Skeletal muscle tissue (tissue), 5 donors: ENCODE data around the gene SPACA6. TPM values are rescaled to one million over a fixed set of nuclear protein-coding genes. Genes with fewer than 3 reads are reported as not detected.

Experiments
- H3K27ac ChIP-seq: one replicate; pipeline ENCODE4 v1.7.0; 2013; ENCODE audit warnings: mild to moderate bottlenecking, low read depth, low read length, inconsistent platforms
- H3K27me3 ChIP-seq, 3 donors: one replicate each; pipeline ENCODE4 v1.7.0; 2013; ENCODE audit warnings: low read length in 3 of 3; ENCODE audit not compliant: control insufficient read depth in 3 of 3, insufficient read depth in 3 of 3
- H3K36me3 ChIP-seq, 3 donors: one replicate each; pipeline ENCODE4 v1.7.0; 2013; ENCODE audit warnings: low read length in 3 of 3; ENCODE audit not compliant: control insufficient read depth in 3 of 3, insufficient read depth in 3 of 3
- H3K4me1 ChIP-seq, 3 donors: one replicate each; pipeline ENCODE4 v1.7.0; 2013; ENCODE audit warnings: low read length in 3 of 3, mild to moderate bottlenecking in 3 of 3; ENCODE audit not compliant: control insufficient read depth in 3 of 3, insufficient read depth in 3 of 3
- H3K4me3 ChIP-seq, 3 donors: one replicate each; pipeline ENCODE4 v1.7.0; 2013; ENCODE audit warnings: low read length in 3 of 3
- H3K9ac ChIP-seq, 3 donors: one replicate each; pipeline ENCODE4 v1.7.0; 2013; ENCODE audit warnings: low read length in 3 of 3, mild to moderate bottlenecking in 3 of 3, moderate library complexity in 2 of 3, low read depth in 1 of 3
- H3K9me3 ChIP-seq, 3 donors: one replicate each; pipeline ENCODE4 v1.7.0; 2013; ENCODE audit warnings: low read length in 3 of 3; ENCODE audit not compliant: control insufficient read depth in 3 of 3
- small RNA-seq: library from RNA; depleted of rRNA; stranded (forward); fragments of <200 nt; gene quantifications from one replicate; pipeline ENCODE3, GENCODE V24; 2014
- total RNA-seq: library from RNA; depleted of rRNA; stranded (reverse); fragments of >200 nt; gene quantifications from one replicate; pipeline ENCODE4 v1.2.3, GENCODE V29; 2014
- donor health status: Osteomylitis.

Gene SPACA6
- total RNA-seq, 1 donor from 2014 or later: 4.7 TPM

DNA sequence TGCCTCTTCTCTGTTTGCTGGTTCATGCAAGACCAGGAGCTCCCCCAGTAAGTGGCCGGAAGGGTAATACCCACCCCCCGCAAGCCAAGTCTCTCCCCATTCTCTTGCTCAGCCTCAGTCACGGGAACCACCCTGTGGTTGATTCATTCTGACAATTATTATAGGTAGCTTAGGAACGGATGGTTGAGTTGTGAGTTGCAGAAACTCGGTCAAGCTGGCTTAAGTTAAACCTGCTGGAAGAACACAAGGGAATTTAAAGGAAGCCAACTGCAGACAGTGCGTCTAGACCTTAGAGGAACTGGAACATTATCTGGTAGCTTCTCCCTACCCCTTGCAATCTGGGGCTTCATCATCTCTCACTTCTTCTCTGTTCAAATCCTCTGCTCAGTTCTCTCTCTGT, 49.7 kb downstream of the SPACA6 start:
- no peak overlapping the region for H3K9ac ChIP-seq
- no peak overlapping the region for H3K27ac ChIP-seq

DNA sequence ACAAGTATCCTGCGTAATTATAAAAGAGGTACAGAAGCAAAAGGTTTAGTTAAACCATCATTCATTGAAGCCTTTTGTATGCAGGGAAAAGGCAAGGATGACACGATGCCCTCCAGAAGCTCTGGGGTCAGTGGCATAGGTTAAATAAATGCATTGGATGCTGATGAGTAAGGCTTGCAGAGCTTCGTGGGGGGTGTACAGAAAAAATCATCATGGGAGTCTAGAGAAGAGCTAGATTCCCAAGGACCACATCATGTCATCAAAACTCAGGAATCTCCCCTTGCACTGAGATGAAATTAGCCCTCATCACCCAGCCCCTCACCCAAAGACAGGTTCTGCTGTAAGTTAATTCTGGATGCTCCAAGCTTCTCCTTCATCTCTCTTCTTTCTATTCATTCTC, 50.3 kb downstream of the SPACA6 start:
- Histone ChIP-seq H3K9ac (no peak overlapping the region), H3K36me3 (no peaks in the 10 kb centered on the region), H3K27me3 (no peaks in the 10 kb centered on the region), H3K4me1 (no peaks in the 10 kb centered on the region), H3K9me3 (no peaks in the 10 kb centered on the region), H3K27ac (no peak overlapping the region), H3K4me3 (no peak overlapping the region)

More for the DNA sequence above, 49.7 kb downstream of the SPACA6 start:
- Histone ChIP-seq H3K27me3 (no peaks in the 10 kb centered on the region), H3K4me1 (no peaks in the 10 kb centered on the region), H3K36me3 (no peaks in the 10 kb centered on the region), H3K9me3 (no peaks in the 10 kb centered on the region), H3K4me3 (no peak overlapping the region)

DNA sequence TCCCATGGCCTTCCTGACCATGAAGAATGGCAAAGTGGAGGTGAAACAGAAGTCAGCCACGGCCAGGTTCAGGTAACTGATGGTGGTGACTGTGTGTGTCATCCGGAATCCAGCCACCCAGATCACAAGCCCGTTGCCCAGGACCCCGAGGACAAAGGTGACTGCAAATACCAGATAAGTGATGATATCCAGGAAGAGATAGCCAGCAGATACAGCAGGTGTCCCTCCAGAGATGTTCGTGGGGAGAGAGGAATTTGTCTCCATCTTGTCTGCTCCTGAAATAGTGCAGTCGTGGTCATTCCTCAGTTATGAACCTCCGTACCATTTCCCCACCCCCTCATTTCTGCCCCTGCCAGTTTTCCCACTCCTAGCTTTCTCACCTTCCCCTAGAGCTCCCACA, 53.6 kb downstream of the SPACA6 start:
- Histone ChIP-seq H3K36me3 (no peaks in the 10 kb centered on the region), H3K9me3 (no peaks in the 10 kb centered on the region), H3K9ac (no peak overlapping the region), H3K4me1 (no peaks in the 10 kb centered on the region), H3K27me3 (no peaks in the 10 kb centered on the region), H3K4me3 (no peak overlapping the region), H3K27ac (no peak overlapping the region)

DNA sequence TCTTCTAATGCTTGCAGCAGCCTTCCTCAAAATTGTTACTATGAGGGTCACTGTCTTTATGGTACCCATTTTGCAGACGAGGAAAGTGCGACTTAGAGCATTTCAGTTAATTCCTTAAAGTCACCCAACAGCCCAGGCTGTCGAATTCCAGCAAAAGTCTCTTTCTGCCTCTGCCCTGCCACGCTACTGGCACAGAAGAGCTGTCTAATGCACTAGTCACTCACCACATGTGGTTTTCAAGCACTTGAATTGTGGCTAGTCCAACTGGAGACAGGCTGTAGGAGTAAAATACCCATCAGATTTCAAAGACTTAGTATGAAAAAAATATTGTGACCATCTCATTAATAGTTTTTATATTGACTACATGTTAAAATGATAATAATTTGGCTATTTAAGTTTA, 56.8 kb downstream of the SPACA6 start:
- Histone ChIP-seq H3K9me3 (no peaks in the 10 kb centered on the region), H3K9ac (no peak overlapping the region), H3K36me3 (no peaks in the 10 kb centered on the region), H3K27me3 (no peaks in the 10 kb centered on the region), H3K4me3 (no peak overlapping the region), H3K4me1 (no peaks in the 10 kb centered on the region), H3K27ac (no peak overlapping the region)

DNA sequence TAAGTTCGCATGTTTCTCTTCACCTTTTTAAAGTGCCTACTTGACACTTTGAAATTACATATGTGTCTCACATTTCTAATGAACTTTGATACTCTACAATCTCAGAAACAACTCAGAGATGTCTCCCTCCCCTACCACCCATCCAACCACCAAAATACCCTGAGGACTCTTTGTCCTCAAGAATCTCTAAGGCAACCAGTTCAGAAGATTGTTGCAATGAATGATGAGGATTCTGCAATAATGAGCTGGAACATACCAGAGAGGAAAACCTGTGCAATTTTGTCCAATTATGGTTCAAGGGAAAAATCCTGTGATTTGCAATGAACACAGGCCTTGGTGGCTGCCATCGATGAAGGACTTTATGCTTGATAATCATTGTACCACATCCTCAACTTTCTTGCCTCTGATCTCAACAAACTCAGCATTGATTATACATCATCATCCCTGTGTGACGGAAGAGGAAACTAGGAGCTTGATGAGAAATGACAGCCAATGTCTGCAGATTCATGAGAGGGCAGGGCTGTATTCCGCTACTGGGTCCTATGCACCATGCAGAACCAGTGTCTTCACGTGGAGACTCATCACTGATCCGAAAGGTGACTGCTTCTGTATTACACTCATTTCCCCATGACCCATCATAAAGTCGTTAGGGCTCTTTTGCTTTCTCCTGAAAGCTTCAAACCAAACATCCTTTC, 57.4 kb downstream of the SPACA6 start:
- Histone ChIP-seq H3K9ac (no peak overlapping the region), H3K27me3 (no peaks in the 10 kb centered on the region), H3K4me1 (no peaks in the 10 kb centered on the region), H3K36me3 (no peaks in the 10 kb centered on the region), H3K4me3 (no peak overlapping the region), H3K27ac (no peak overlapping the region), H3K9me3 (no peaks in the 10 kb centered on the region)

DNA sequence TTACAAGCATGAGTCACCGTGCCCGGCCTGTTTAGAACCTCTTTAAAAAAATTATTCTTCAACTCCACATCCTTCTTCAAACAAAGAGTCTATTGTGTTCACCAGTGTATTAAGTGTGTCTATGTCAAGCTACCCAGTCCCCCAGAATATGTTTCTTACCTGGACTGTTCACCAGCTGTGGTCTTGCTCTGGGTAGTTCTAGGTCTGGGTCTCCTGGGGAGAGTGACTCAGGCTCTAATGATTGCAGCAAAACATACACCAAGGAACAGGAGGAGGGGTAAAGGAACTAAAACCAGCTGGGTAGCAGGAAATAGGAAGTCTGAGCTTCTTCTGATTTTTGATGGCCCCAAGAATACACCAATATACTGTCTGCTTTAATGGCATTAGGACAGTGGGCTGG, 58.5 kb downstream of the SPACA6 start, which contains the start of gene FPR1:
TSS of gene FPR1 (minus strand) at position 224 of the 400 bp plus-strand sequence. CDS start 4,884 bp downstream, outside the sequence.
- peaks cover 0 to 4% (median 0%) of the 10 kb centered on the region in 3 donors for H3K9me3 ChIP-seq
- H3K27me3 ChIP-seq: no peaks in the 10 kb centered on the region
- H3K4me3 ChIP-seq: no peak within 1 kb of the TSS
- H3K4me1 ChIP-seq: no peaks in the 10 kb centered on the region
- no peak within 1 kb of the TSS for H3K27ac ChIP-seq
- no peak within 1 kb of the TSS for H3K9ac ChIP-seq
- no peaks in the 10 kb centered on the region for H3K36me3 ChIP-seq

DNA sequence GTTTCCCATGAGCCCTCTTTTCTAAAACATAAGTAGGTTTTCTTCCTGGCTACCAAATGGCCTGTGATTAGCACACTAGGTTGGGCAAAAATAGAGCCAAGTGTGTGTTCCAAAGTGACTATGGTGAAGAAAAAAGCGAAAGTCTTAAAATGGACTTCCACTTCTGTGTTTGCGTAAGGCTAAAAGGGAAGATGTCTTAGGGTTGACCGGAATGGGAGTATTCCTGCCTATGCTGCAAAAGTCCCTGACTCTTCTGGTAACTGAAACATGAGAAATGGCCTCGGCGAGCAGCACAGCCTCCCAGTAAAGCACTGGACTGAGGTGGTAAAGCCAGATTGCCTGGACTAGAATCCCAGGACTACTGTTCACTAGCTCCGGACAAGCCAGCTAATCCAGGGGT, 61.0 kb downstream of the SPACA6 start:
- H3K27ac ChIP-seq: no peak overlapping the region
- H3K4me1 ChIP-seq: no peaks in the 10 kb centered on the region
- no peaks in the 10 kb centered on the region for H3K27me3 ChIP-seq
- no peaks in the 10 kb centered on the region for H3K36me3 ChIP-seq
- no peak overlapping the region for H3K4me3 ChIP-seq
- no peak overlapping the region for H3K9ac ChIP-seq
- H3K9me3 ChIP-seq: peaks cover 0 to 4% (median 0%) of the 10 kb centered on the region in 3 donors

DNA sequence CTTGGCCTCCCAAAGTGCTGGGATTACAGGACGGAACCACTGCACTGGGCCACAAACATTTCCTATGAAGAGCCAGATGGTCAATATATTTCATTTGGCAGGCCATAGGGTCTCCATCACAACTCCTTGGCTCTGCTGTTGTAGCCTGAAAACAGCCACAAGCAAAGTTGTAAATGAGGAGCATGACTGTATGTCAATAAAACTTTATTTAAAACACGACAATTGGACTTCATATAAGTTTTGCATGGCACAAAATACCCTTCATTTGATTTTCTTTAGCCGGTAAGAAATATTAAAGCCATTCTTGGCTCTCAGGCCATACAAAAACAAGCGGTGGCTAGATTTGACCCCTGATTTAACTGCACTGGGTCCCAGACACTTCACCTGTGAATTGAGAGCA, 61.6 kb downstream of the SPACA6 start:
- Histone ChIP-seq H3K36me3 (no peaks in the 10 kb centered on the region), H3K27me3 (no peaks in the 10 kb centered on the region), H3K9ac (no peak overlapping the region), H3K4me1 (no peaks in the 10 kb centered on the region), H3K27ac (no peak overlapping the region), H3K4me3 (no peak overlapping the region), H3K9me3 (peaks cover 0 to 4% (median under 1%) of the 10 kb centered on the region in 3 donors)

Small RNA genes within 50 kb of the gene (small RNA-seq; reads per million reads assigned to genes)
- gene AC018755.2 (not detected), gene MIR125A (not detected), gene MIR99B (0.49 reads per million, percentile 60 among the genes with 10 or more reads in this experiment), gene MIRLET7E (not detected)

Other genes with a start within 250 kb of the SPACA6 start
- gene SIGLEC8, start 234.9 kb upstream of the SPACA6 start, total RNA-seq: 0.52 TPM
- gene CEACAM18, start 214.8 kb upstream of the SPACA6 start, total RNA-seq: not detected
- gene SIGLEC12, start 191.5 kb upstream of the SPACA6 start, total RNA-seq: not detected
- gene SIGLEC6, start 161.7 kb upstream of the SPACA6 start, total RNA-seq: 1.6 TPM
- gene ZNF175, start 122.0 kb upstream of the SPACA6 start, total RNA-seq: 3.7 TPM
- 1.6 TPM for gene SIGLEC5, start 62.9 kb upstream of the SPACA6 start, total RNA-seq
- not detected for gene SIGLEC14, start 46.5 kb upstream of the SPACA6 start, total RNA-seq
- under 0.01 TPM for gene HAS1, start 30.7 kb downstream of the SPACA6 start, total RNA-seq
- gene FPR1, start 58.5 kb downstream of the SPACA6 start, total RNA-seq: 7.8 TPM
- gene FPR2, start 67.8 kb downstream of the SPACA6 start, total RNA-seq: 4.2 TPM
- 0.52 TPM for gene FPR3, start 101.8 kb downstream of the SPACA6 start, total RNA-seq
- 11.0 TPM for gene ZNF577, start 194.6 kb downstream of the SPACA6 start, total RNA-seq
- gene ZNF649, start 211.7 kb downstream of the SPACA6 start, total RNA-seq: 15.7 TPM
- 5.2 TPM for gene ZNF613, start 234.1 kb downstream of the SPACA6 start, total RNA-seq